GM19397 (cell line): ENCODE results near the gene UBN1.

Experiments
- ATAC-seq: cut with Tn5 transposase; IDR thresholded peaks from one replicate; pipeline ENCODE4 v1.9.1; 2021; ENCODE audit warnings: mild to moderate bottlenecking, moderate library complexity; ENCODE audit not compliant: unreplicated experiment

UBN1 gene

GRCh38 chr16:4904108-4904941 lies 57.0 kb downstream of the UBN1 start:
- ATAC-seq, result no peak

- no peak for ATAC-seq
Observed at GRCh38 chr16:4904942-4905615, 57.8 kb downstream of the UBN1 start.

GRCh38 chr16:4908854-4909401 lies 61.6 kb downstream of the UBN1 start:
- ATAC-seq, result no peak

- ATAC-seq, result no peak
Observed at GRCh38 chr16:4909825-4910224, 62.5 kb downstream of the UBN1 start.

- ATAC-seq, result no peak
Observed at GRCh38 chr16:4910828-4911227, 63.5 kb downstream of the UBN1 start.

- no peak for ATAC-seq
Observed at GRCh38 chr16:4911970-4912386, 64.7 kb downstream of the UBN1 start.

GRCh38 chr16:4913130-4913773 lies 66.0 kb downstream of the UBN1 start:
- ATAC-seq, result no peak

GRCh38 chr16:4913774-4914525 lies 66.7 kb downstream of the UBN1 start:
- no peak for ATAC-seq

- no peak for ATAC-seq
Observed at GRCh38 chr16:4914528-4915225, 67.4 kb downstream of the UBN1 start.

GRCh38 chr16:4915226-4915761 lies 68.0 kb downstream of the UBN1 start:
- ATAC-seq, result no peak

GRCh38 chr16:4917117-4917516 lies 69.8 kb downstream of the UBN1 start:
- no peak for ATAC-seq

GRCh38 chr16:4918781-4919251 lies 71.5 kb downstream of the UBN1 start:
- no peak for ATAC-seq

- ATAC-seq, result no peak
Observed at GRCh38 chr16:4920826-4921225, 73.5 kb downstream of the UBN1 start.

GRCh38 chr16:4922721-4923342 lies 75.6 kb downstream of the UBN1 start:
- ATAC-seq, result no peak

- no peak for ATAC-seq
Observed at GRCh38 chr16:4923853-4924252, 76.6 kb downstream of the UBN1 start.

GRCh38 chr16:4924593-4925292 lies 77.5 kb downstream of the UBN1 start:
- ATAC-seq, result no peak

GRCh38 chr16:4925293-4925607 lies 78.0 kb downstream of the UBN1 start:
- no peak for ATAC-seq

- no peak for ATAC-seq
Observed at GRCh38 chr16:4925791-4926190, 78.5 kb downstream of the UBN1 start.

- ATAC-seq, result no peak
Observed at GRCh38 chr16:4926928-4927327, 79.6 kb downstream of the UBN1 start.
